NOMO-1 (cell line): ENCODE data around the gene NBDY.

ENCODE experiments used
- DNase-seq, 2 experiments: peaks; one replicate each; lab custom pipeline; 2025; ENCODE audit not compliant: unreplicated experiment in 2 of 2; lab: John Stamatoyannopoulos, UW

The NBDY gene

GRCh38 chrX:56784666-56785065 is 55.6 kb downstream of the NBDY start:
- DNase-seq: no peak

- DNase-seq: no peak
Observed at GRCh38 chrX:56785442-56785841, 56.4 kb downstream of the NBDY start.

- no peak for DNase-seq
Observed at GRCh38 chrX:56786889-56787733, 58.1 kb downstream of the NBDY start.

- DNase-seq: no peak
Observed at GRCh38 chrX:56787734-56788152, 58.7 kb downstream of the NBDY start.

GRCh38 chrX:56788229-56788628 is 59.2 kb downstream of the NBDY start:
- peak; percentile 40 to 51 for DNase-seq

GRCh38 chrX:56788717-56789122 is 59.7 kb downstream of the NBDY start:
- DNase-seq: peak; percentile 60 to 64

GRCh38 chrX:56789518-56790070 is 60.6 kb downstream of the NBDY start:
- no peak for DNase-seq

- no peak for DNase-seq
Observed at GRCh38 chrX:56790778-56791177, 61.7 kb downstream of the NBDY start.

GRCh38 chrX:56791456-56791855 is 62.4 kb downstream of the NBDY start:
- DNase-seq: no peak

- DNase-seq: no peak
Observed at GRCh38 chrX:56792270-56793111, 63.4 kb downstream of the NBDY start.

GRCh38 chrX:56793112-56793430 is 64.0 kb downstream of the NBDY start:
- DNase-seq: no peak

GRCh38 chrX:56793521-56794320 is 64.7 kb downstream of the NBDY start:
- DNase-seq: no peak

GRCh38 chrX:56794404-56795230 is 65.6 kb downstream of the NBDY start:
- no peak for DNase-seq

GRCh38 chrX:56795309-56795868 is 66.3 kb downstream of the NBDY start:
- no peak for DNase-seq

- DNase-seq: no peak
Observed at GRCh38 chrX:56796641-56797395, 67.8 kb downstream of the NBDY start.

- DNase-seq: no peak
Observed at GRCh38 chrX:56797574-56798338, 68.7 kb downstream of the NBDY start.

GRCh38 chrX:56798339-56798711 is 69.3 kb downstream of the NBDY start:
- no peak for DNase-seq
